SK-N-MC (cell line): ENCODE data around the gene GAREM2.

Experiments used
- DNase-seq: peaks from one replicate; pipeline ENCODE4 v3.0.0-alpha.2; 2011; ENCODE audit warnings: low read depth, low spot score
- H3K27ac ChIP-seq: fragments of 200-600 bp; sonication (generic); 2 replicates; pipeline ENCODE4 v1.5.1; 2016; ENCODE audit warnings: mixed run types
- H3K36me3 ChIP-seq: fragments of 200-600 bp; sonication (generic); 2 replicates; pipeline ENCODE4 v1.6.1; 2017; ENCODE audit warnings: antibody characterized with exemption, low read length, mixed read lengths; ENCODE audit not compliant: insufficient read depth
- H3K4me3 ChIP-seq: fragments of 200-600 bp; sonication (generic); 2 replicates; pipeline ENCODE4 v1.5.1; 2016
- H3K9ac ChIP-seq: fragments of 200-600 bp; sonication (generic); 2 replicates; pipeline ENCODE4 v1.8.0; 2017; ENCODE audit warnings: mixed run types, mixed read lengths; ENCODE audit not compliant: insufficient read length
- H3K9me3 ChIP-seq: fragments of 200-600 bp; sonication (generic); 2 replicates; pipeline ENCODE4 v1.6.1; 2017; ENCODE audit warnings: low read depth, mild to moderate bottlenecking, antibody characterized with exemption, low read length, moderate library complexity, mixed read lengths
- EZH2 ChIP-seq: fragments of 200-600 bp; sonication (generic); IDR thresholded peaks from one replicate; pipeline ENCODE4 v1.6.1; 2017; ENCODE audit warnings: antibody characterized with exemption
- FOXP2 ChIP-seq: optimal IDR thresholded peaks from 2 replicates; pipeline ENCODE3; 2011; ENCODE audit warnings: mild to moderate bottlenecking, moderate library complexity; ENCODE audit not compliant: insufficient read depth; ENCODE audit errors: extremely low read length, control extremely low read depth
- POLR2AphosphoS5 ChIP-seq: IDR thresholded peaks from 2 replicates; pipeline ENCODE4 v1.6.1; 2012; ENCODE audit warnings: mild to moderate bottlenecking, low read depth, low read length, borderline replicate concordance

Gene GAREM2

GRCh38 chr2:26172871-26173775 is at the start of gene GAREM2:
TSS of gene GAREM2 (plus strand) at chr2:26173088. CDS start at chr2:26173221, 133 bp downstream.
- Histone ChIP-seq H3K36me3 (peaks cover 5% of the 10 kb centered on the region; the same call in 1 of the 2 replicates), H3K4me3 (peak within 1 kb of the TSS; percentile 82), H3K9me3 (no peaks in the 10 kb centered on the region), H3K9ac (peak within 1 kb of the TSS; percentile 82), H3K27ac (no peak within 1 kb of the TSS)
- no peak for DNase-seq
- TF ChIP-seq EZH2: no peak
- TF ChIP-seq FOXP2: no peak
- no peak for TF ChIP-seq POLR2AphosphoS5

GRCh38 chr2:26123426-26123825 is 49.5 kb upstream of the GAREM2 start:
- no peak for DNase-seq
- Histone ChIP-seq H3K27ac (peak overlapping the region; percentile 68; the same call in 1 of the 2 replicates), H3K9me3 (no peaks in the 10 kb centered on the region), H3K4me3 (no peak overlapping the region), H3K9ac (no peak overlapping the region), H3K36me3 (peaks cover 20% of the 10 kb centered on the region)
- TF ChIP-seq POLR2AphosphoS5: no peak
- no peak for TF ChIP-seq FOXP2
- no peak for TF ChIP-seq EZH2

GRCh38 chr2:26126074-26126473 is 46.8 kb upstream of the GAREM2 start:
- H3K9me3 ChIP-seq: no peaks in the 10 kb centered on the region
- no peak overlapping the region for H3K27ac ChIP-seq
- no peak for DNase-seq
- H3K4me3 ChIP-seq: no peak overlapping the region
- peaks cover 36% of the 10 kb centered on the region for H3K36me3 ChIP-seq
- TF ChIP-seq EZH2 (no peak), FOXP2 (no peak), POLR2AphosphoS5 (no peak)
- H3K9ac ChIP-seq: no peak overlapping the region

- H3K9me3 ChIP-seq: no peaks in the 10 kb centered on the region
- no peak for DNase-seq
- H3K27ac ChIP-seq: no peak overlapping the region
- H3K9ac ChIP-seq: no peak overlapping the region
- no peak overlapping the region for H3K4me3 ChIP-seq
- TF ChIP-seq EZH2 (no peak), FOXP2 (no peak), POLR2AphosphoS5 (no peak)
- peaks cover 43% of the 10 kb centered on the region for H3K36me3 ChIP-seq
Observed at GRCh38 chr2:26128176-26128575, 44.7 kb upstream of the GAREM2 start.

GRCh38 chr2:26130763-26131162 is 42.1 kb upstream of the GAREM2 start:
- H3K36me3 ChIP-seq: peaks cover 45% of the 10 kb centered on the region
- no peak overlapping the region for H3K4me3 ChIP-seq
- H3K9ac ChIP-seq: no peak overlapping the region

GRCh38 chr2:26136451-26136850 is 36.4 kb upstream of the GAREM2 start:
- H3K36me3 ChIP-seq: peaks cover 17% of the 10 kb centered on the region
- no peak overlapping the region for H3K4me3 ChIP-seq
- no peak overlapping the region for H3K27ac ChIP-seq
- no peaks in the 10 kb centered on the region for H3K9me3 ChIP-seq
- no peak for DNase-seq
- H3K9ac ChIP-seq: no peak overlapping the region
- no peak for TF ChIP-seq FOXP2
- no peak for TF ChIP-seq EZH2
- no peak for TF ChIP-seq POLR2AphosphoS5

More at GRCh38 chr2:26130763-26131162, 42.1 kb upstream of the GAREM2 start:
- Histone ChIP-seq H3K9me3 (no peaks in the 10 kb centered on the region), H3K27ac (no peak overlapping the region)
- TF ChIP-seq EZH2 (no peak), FOXP2 (no peak), POLR2AphosphoS5 (no peak)
- DNase-seq: no peak

- TF ChIP-seq POLR2AphosphoS5: no peak
- no peak for TF ChIP-seq FOXP2
- TF ChIP-seq EZH2: no peak
- no peak overlapping the region for H3K27ac ChIP-seq
- no peak overlapping the region for H3K4me3 ChIP-seq
- no peak for DNase-seq
- H3K9me3 ChIP-seq: no peaks in the 10 kb centered on the region
- H3K9ac ChIP-seq: no peak overlapping the region
- peaks cover 4% of the 10 kb centered on the region for H3K36me3 ChIP-seq
Observed at GRCh38 chr2:26139269-26140183, 33.4 kb upstream of the GAREM2 start.
